DND-41 (cell line): ENCODE measurements around the gene FBN3.

Experiments used
- ATAC-seq: fragments of 200-7000 bp; cut with Tn5 transposase; 3 replicates; pipeline ENCODE4 v1.9.1; 2021; ENCODE audit warnings: low read depth; ENCODE audit not compliant: insufficient read depth
- DNase-seq: peaks from one replicate; pipeline ENCODE4 v3.0.0-alpha.2; 2020
- H2AFZ ChIP-seq: 2 replicates; pipeline ENCODE4 v1.6.0; 2012; ENCODE audit warnings: low read depth, low read length
- H3K27ac ChIP-seq: 2 replicates; pipeline ENCODE4 v1.5.1; 2012; ENCODE audit warnings: low read length, inconsistent platforms
- H3K27me3 ChIP-seq: fragments of 200-600 bp; sonication (generic); 2 replicates; pipeline ENCODE4 v1.6.0; 2012; ENCODE audit warnings: low read length, mild to moderate bottlenecking, inconsistent platforms; ENCODE audit not compliant: insufficient read depth, poor library complexity
- H3K36me3 ChIP-seq: 2 replicates; pipeline ENCODE4 v1.5.1; 2012; ENCODE audit warnings: low read length, inconsistent platforms; ENCODE audit not compliant: insufficient read depth
- H3K4me1 ChIP-seq: 2 replicates; pipeline ENCODE4 v1.5.1; 2012; ENCODE audit warnings: mild to moderate bottlenecking, low read length; ENCODE audit not compliant: insufficient read depth
- H3K4me2 ChIP-seq: 2 replicates; pipeline ENCODE4 v1.6.0; 2012; ENCODE audit warnings: mild to moderate bottlenecking, moderate library complexity, low read length, inconsistent platforms; ENCODE audit not compliant: insufficient read depth
- H3K4me3 ChIP-seq, 2 experiments: fragments of 200-600 bp in 1 of 2; shearing (Covaris generic) in 1 of 2; 2 replicates each; pipeline ENCODE4 v1.5.1; 2012 to 2016; ENCODE audit warnings: inconsistent platforms in 2 of 2, low read length in 2 of 2, mild to moderate bottlenecking in 2 of 2, low read depth in 1 of 2, moderate library complexity in 1 of 2
- H3K79me2 ChIP-seq: 2 replicates; pipeline ENCODE4 v1.6.0; 2012; ENCODE audit warnings: low read length, inconsistent platforms; ENCODE audit not compliant: insufficient read depth
- H3K9ac ChIP-seq: 2 replicates; pipeline ENCODE4 v1.6.0; 2012; ENCODE audit warnings: low read depth, mild to moderate bottlenecking, inconsistent platforms, low read length, moderate library complexity
- H3K9me3 ChIP-seq: 2 replicates; pipeline ENCODE4 v1.5.1; 2012; ENCODE audit warnings: low read length, moderate library complexity, mild to moderate bottlenecking, inconsistent platforms; ENCODE audit not compliant: insufficient read depth, severe bottlenecking
- H4K20me1 ChIP-seq: 2 replicates; pipeline ENCODE4 v1.6.0; 2012; ENCODE audit warnings: low read length; ENCODE audit not compliant: insufficient read depth
- EZH2 ChIP-seq: IDR thresholded peaks from 3 replicates; pipeline ENCODE4 v1.6.1; 2012; ENCODE audit warnings: borderline replicate concordance, low read depth, mild to moderate bottlenecking, moderate library complexity, low read length, inconsistent platforms; ENCODE audit not compliant: severe bottlenecking
- TF ChIP-seq, protein P1 (sequence below): IDR thresholded peaks from 2 replicates; pipeline ENCODE4 v1.5.1; 2012; ENCODE audit warnings: borderline replicate concordance, low read length, moderate library complexity, mild to moderate bottlenecking; ENCODE audit not compliant: poor library complexity, severe bottlenecking; ENCODE audit errors: extremely low read depth

FBN3 gene

GRCh38 chr19:8081569-8082550 lies 67.5 kb downstream of the FBN3 start:
- H3K9ac ChIP-seq, result no peak overlapping the region
- no peaks in the 10 kb centered on the region for H3K4me1 ChIP-seq
- H2AFZ ChIP-seq, result no peak overlapping the region
- no peak overlapping the region for H3K4me3 ChIP-seq
- TF ChIP-seq, protein P1, sequence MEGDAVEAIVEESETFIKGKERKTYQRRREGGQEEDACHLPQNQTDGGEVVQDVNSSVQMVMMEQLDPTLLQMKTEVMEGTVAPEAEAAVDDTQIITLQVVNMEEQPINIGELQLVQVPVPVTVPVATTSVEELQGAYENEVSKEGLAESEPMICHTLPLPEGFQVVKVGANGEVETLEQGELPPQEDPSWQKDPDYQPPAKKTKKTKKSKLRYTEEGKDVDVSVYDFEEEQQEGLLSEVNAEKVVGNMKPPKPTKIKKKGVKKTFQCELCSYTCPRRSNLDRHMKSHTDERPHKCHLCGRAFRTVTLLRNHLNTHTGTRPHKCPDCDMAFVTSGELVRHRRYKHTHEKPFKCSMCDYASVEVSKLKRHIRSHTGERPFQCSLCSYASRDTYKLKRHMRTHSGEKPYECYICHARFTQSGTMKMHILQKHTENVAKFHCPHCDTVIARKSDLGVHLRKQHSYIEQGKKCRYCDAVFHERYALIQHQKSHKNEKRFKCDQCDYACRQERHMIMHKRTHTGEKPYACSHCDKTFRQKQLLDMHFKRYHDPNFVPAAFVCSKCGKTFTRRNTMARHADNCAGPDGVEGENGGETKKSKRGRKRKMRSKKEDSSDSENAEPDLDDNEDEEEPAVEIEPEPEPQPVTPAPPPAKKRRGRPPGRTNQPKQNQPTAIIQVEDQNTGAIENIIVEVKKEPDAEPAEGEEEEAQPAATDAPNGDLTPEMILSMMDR, result no peak
- no peak for TF ChIP-seq EZH2
- no peaks in the 10 kb centered on the region for H4K20me1 ChIP-seq
- H3K36me3 ChIP-seq, result no peaks in the 10 kb centered on the region
- H3K9me3 ChIP-seq, result no peaks in the 10 kb centered on the region
- no peak overlapping the region for H3K27ac ChIP-seq
- ATAC-seq (no peak), DNase-seq (no peak)
- no peak overlapping the region for H3K4me2 ChIP-seq
- H3K79me2 ChIP-seq, result no peaks in the 10 kb centered on the region
- H3K27me3 ChIP-seq, result no peaks in the 10 kb centered on the region

GRCh38 chr19:8080832-8081231 lies 68.6 kb downstream of the FBN3 start:
- Histone ChIP-seq H3K4me2 (no peak overlapping the region), H4K20me1 (no peaks in the 10 kb centered on the region), H3K36me3 (no peaks in the 10 kb centered on the region), H3K79me2 (no peaks in the 10 kb centered on the region), H3K4me1 (no peaks in the 10 kb centered on the region), H3K9me3 (no peaks in the 10 kb centered on the region), H3K9ac (no peak overlapping the region), H3K4me3 (no peak overlapping the region), H3K27me3 (no peaks in the 10 kb centered on the region), H3K27ac (no peak overlapping the region), H2AFZ (no peak overlapping the region)
- ATAC-seq, result no peak
- TF ChIP-seq EZH2, result no peak
- TF ChIP-seq, protein P1, result no peak
- no peak for DNase-seq

GRCh38 chr19:8079988-8080387 lies 69.4 kb downstream of the FBN3 start:
- no peak for ATAC-seq
- Histone ChIP-seq H3K27ac (no peak overlapping the region), H3K4me2 (no peak overlapping the region)

More at GRCh38 chr19:8079988-8080387, 69.4 kb downstream of the FBN3 start:
- no peak for DNase-seq
- H3K27me3 ChIP-seq, result no peaks in the 10 kb centered on the region
- no peak overlapping the region for H3K4me3 ChIP-seq
- H3K36me3 ChIP-seq, result no peaks in the 10 kb centered on the region
- H2AFZ ChIP-seq, result no peak overlapping the region
- H3K79me2 ChIP-seq, result no peaks in the 10 kb centered on the region
- TF ChIP-seq EZH2, result no peak
- TF ChIP-seq, protein P1, result no peak
- H4K20me1 ChIP-seq, result no peaks in the 10 kb centered on the region
- no peaks in the 10 kb centered on the region for H3K9me3 ChIP-seq
- H3K9ac ChIP-seq, result no peak overlapping the region
- no peaks in the 10 kb centered on the region for H3K4me1 ChIP-seq
